HEK293 (cell line): ENCODE measurements around the gene ATG2A.

Experiments used
- CTCF ChIA-PET: fragments of 350-600 bp; formaldehyde crosslinking; extraction: SDS; loops from one replicate; lab custom pipeline; 2021; ENCODE audit warnings: antibody characterized with exemption; lab: Yijun Ruan, JAX
- POLR2A ChIA-PET: fragments of 300-600 bp; formaldehyde crosslinking; extraction: SDS; loops from one replicate; lab custom pipeline; 2020; ENCODE audit warnings: antibody characterized with exemption, inconsistent platforms; lab: Yijun Ruan, JAX
- H3K27ac ChIP-seq: fragments of 200-500 bp; sonication (Bioruptor generic); 2 replicates; pipeline ENCODE4 v1.5.1; 2014; ENCODE audit warnings: low read depth, low read length, control low read depth, inconsistent platforms; ENCODE audit errors: extremely low read depth
- H3K36me3 ChIP-seq, 2 experiments: fragments of 200-500 bp in 1 of 2; sonication (Bioruptor generic) in 1 of 2; 1 replicate in 1 of 2; 2 replicates in 1 of 2; pipeline ENCODE4 v1.5.1; 2014 to 2017; ENCODE audit warnings: inconsistent platforms in 2 of 2, low read length in 2 of 2; ENCODE audit not compliant: control insufficient read depth in 2 of 2, insufficient read depth in 1 of 2
- H3K4me1 ChIP-seq: fragments of 200-500 bp; sonication (Bioruptor generic); 2 replicates; pipeline ENCODE4 v1.5.1; 2014; ENCODE audit warnings: mild to moderate bottlenecking, low read length, inconsistent platforms; ENCODE audit not compliant: control insufficient read depth, insufficient read depth
- H3K4me3 ChIP-seq: 2 replicates; pipeline ENCODE4 v1.5.1; 2011; ENCODE audit warnings: low read depth, mild to moderate bottlenecking, control low read depth, low read length, moderate library complexity
- H3K9me3 ChIP-seq: fragments of 200-500 bp; sonication (Bioruptor generic); 2 replicates; pipeline ENCODE4 v1.5.1; 2014; ENCODE audit warnings: low read depth, low read length, inconsistent platforms; ENCODE audit not compliant: control insufficient read depth, insufficient read depth
- BCL6B ChIP-seq: fragments of 450-650 bp; formaldehyde crosslinking; IDR thresholded peaks from 2 replicates; pipeline ENCODE4 v1.5.1; 2017; ENCODE audit warnings: missing biosample characterization, missing genetic modification characterization
- EGR2 ChIP-seq: fragments of 450-650 bp; formaldehyde crosslinking; IDR thresholded peaks from 2 replicates; pipeline ENCODE4 v1.5.1; 2016; ENCODE audit warnings: low read depth, missing biosample characterization, missing genetic modification characterization
- KLF1 ChIP-seq: fragments of 450-650 bp; formaldehyde crosslinking; IDR thresholded peaks from 2 replicates; pipeline ENCODE4 v1.5.1; 2016; ENCODE audit warnings: missing biosample characterization, missing genetic modification characterization
- PRDM1 ChIP-seq: fragments of 450-650 bp; formaldehyde crosslinking; IDR thresholded peaks from 2 replicates; pipeline ENCODE4; 2016; ENCODE audit warnings: missing biosample characterization, missing genetic modification characterization
- PRDM2 ChIP-seq: fragments of 450-650 bp; formaldehyde crosslinking; IDR thresholded peaks from 2 replicates; pipeline ENCODE4 v1.5.1; 2016; ENCODE audit warnings: missing biosample characterization, missing genetic modification characterization, borderline replicate concordance
- YY2 ChIP-seq: fragments of 450-650 bp; formaldehyde crosslinking; IDR thresholded peaks from 2 replicates; pipeline ENCODE4 v1.5.1; 2016; ENCODE audit warnings: missing biosample characterization, missing genetic modification characterization
- ZBTB17 ChIP-seq: fragments of 450-650 bp; formaldehyde crosslinking; IDR thresholded peaks from 2 replicates; pipeline ENCODE4 v1.5.1; 2016; ENCODE audit warnings: missing biosample characterization, missing genetic modification characterization
- ZFP41 ChIP-seq: fragments of 450-650 bp; formaldehyde crosslinking; IDR thresholded peaks from 2 replicates; pipeline ENCODE4 v1.5.1; 2016; ENCODE audit warnings: missing biosample characterization, missing genetic modification characterization, borderline replicate concordance
- ZNF16 ChIP-seq: fragments of 450-650 bp; formaldehyde crosslinking; IDR thresholded peaks from 2 replicates; pipeline ENCODE4 v1.5.1; 2016; ENCODE audit warnings: low read depth, missing biosample characterization, missing genetic modification characterization
- ZNF169 ChIP-seq: fragments of 450-650 bp; formaldehyde crosslinking; IDR thresholded peaks from 2 replicates; pipeline ENCODE4 v1.5.1; 2016; ENCODE audit warnings: missing biosample characterization, missing genetic modification characterization
- ZNF174 ChIP-seq: fragments of 450-650 bp; formaldehyde crosslinking; IDR thresholded peaks from 2 replicates; pipeline ENCODE4 v1.5.0; 2017; ENCODE audit warnings: missing biosample characterization, mild to moderate bottlenecking, missing genetic modification characterization
- ZNF311 ChIP-seq: fragments of 450-650 bp; formaldehyde crosslinking; IDR thresholded peaks from 2 replicates; pipeline ENCODE4 v1.5.1; 2017; ENCODE audit warnings: missing biosample characterization, missing genetic modification characterization, borderline replicate concordance
- ZNF398 ChIP-seq: fragments of 450-650 bp; formaldehyde crosslinking; IDR thresholded peaks from 2 replicates; pipeline ENCODE4 v1.5.1; 2017; ENCODE audit warnings: missing biosample characterization, missing genetic modification characterization
- ZNF423 ChIP-seq: fragments of 450-650 bp; formaldehyde crosslinking; IDR thresholded peaks from 2 replicates; pipeline ENCODE4 v1.5.1; 2016; ENCODE audit warnings: missing biosample characterization, missing genetic modification characterization
- ZNF449 ChIP-seq: fragments of 450-650 bp; formaldehyde crosslinking; IDR thresholded peaks from 2 replicates; pipeline ENCODE4 v1.5.1; 2017; ENCODE audit warnings: missing biosample characterization, mild to moderate bottlenecking, missing genetic modification characterization, moderate library complexity
- ZNF596 ChIP-seq: fragments of 450-650 bp; IDR thresholded peaks from 2 replicates; pipeline ENCODE4 v1.5.0; 2018; ENCODE audit warnings: missing biosample characterization, mild to moderate bottlenecking, missing genetic modification characterization, moderate library complexity
- ZNF660 ChIP-seq: fragments of 450-650 bp; IDR thresholded peaks from 2 replicates; pipeline ENCODE4 v1.5.1; 2018; ENCODE audit warnings: missing biosample characterization, mild to moderate bottlenecking, missing genetic modification characterization
- ZNF704 ChIP-seq: fragments of 450-650 bp; formaldehyde crosslinking; IDR thresholded peaks from 2 replicates; pipeline ENCODE4 v1.5.1; 2016; ENCODE audit warnings: missing biosample characterization, missing genetic modification characterization
- ZNF707 ChIP-seq: fragments of 450-650 bp; formaldehyde crosslinking; IDR thresholded peaks from 2 replicates; pipeline ENCODE4 v1.5.1; 2016; ENCODE audit warnings: missing biosample characterization, missing genetic modification characterization
- ZNF76 ChIP-seq: fragments of 450-650 bp; formaldehyde crosslinking; IDR thresholded peaks from 2 replicates; pipeline ENCODE4; 2016; ENCODE audit warnings: low read depth, missing biosample characterization, missing genetic modification characterization, borderline replicate concordance
- ZNF791 ChIP-seq: fragments of 450-650 bp; formaldehyde crosslinking; IDR thresholded peaks from 2 replicates; pipeline ENCODE4 v1.5.1; 2016; ENCODE audit warnings: missing biosample characterization, missing genetic modification characterization
- TF ChIP-seq, protein P1 (sequence below): fragments of 450-650 bp; IDR thresholded peaks from 2 replicates; pipeline ENCODE4 v1.5.1; 2018; ENCODE audit warnings: missing biosample characterization, mild to moderate bottlenecking, missing genetic modification characterization

ATG2A gene

DNA sequence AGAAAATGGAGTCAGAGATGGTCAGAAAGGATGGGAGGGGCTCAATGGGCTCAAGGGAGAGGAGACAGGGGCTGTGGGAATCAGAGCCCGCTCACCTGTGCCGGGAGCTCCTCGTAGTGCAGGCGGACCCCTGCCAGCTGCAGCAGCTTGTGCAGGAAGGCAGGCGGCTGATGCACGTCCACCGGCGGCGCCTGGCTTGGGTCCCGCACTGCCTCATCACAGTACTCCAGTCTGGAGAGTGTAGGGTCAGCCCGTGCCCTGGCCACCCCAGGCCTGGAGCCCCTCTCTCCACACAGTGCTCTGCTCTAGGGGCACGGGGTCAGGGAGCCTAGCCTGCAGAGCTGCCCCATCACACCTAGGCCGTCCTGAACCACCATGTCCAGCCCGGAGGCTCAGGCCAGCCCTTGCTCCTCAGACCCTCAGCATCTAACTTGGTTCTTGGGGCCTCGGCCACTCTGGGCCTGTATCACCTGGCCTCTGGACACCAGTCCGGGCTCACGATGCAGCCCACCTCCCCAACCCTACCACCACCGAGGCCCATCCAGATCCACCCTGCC lies 3.8 kb downstream of the ATG2A start (continued):
- no peak for TF ChIP-seq PRDM2 (tag by site-specific recombination)
- TF ChIP-seq ZNF596, result no peak
- TF ChIP-seq ZNF707 (tag by site-specific recombination), result no peak
- TF ChIP-seq, protein P1, sequence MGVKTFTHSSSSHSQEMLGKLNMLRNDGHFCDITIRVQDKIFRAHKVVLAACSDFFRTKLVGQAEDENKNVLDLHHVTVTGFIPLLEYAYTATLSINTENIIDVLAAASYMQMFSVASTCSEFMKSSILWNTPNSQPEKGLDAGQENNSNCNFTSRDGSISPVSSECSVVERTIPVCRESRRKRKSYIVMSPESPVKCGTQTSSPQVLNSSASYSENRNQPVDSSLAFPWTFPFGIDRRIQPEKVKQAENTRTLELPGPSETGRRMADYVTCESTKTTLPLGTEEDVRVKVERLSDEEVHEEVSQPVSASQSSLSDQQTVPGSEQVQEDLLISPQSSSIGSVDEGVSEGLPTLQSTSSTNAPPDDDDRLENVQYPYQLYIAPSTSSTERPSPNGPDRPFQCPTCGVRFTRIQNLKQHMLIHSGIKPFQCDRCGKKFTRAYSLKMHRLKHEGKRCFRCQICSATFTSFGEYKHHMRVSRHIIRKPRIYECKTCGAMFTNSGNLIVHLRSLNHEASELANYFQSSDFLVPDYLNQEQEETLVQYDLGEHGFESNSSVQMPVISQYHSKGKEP (tag by site-specific recombination), result no peak
- TF ChIP-seq ZNF704 (tag by site-specific recombination), result no peak
- TF ChIP-seq ZNF660, result no peak
- TF ChIP-seq ZNF311 (tag by site-specific recombination), result no peak

DNA sequence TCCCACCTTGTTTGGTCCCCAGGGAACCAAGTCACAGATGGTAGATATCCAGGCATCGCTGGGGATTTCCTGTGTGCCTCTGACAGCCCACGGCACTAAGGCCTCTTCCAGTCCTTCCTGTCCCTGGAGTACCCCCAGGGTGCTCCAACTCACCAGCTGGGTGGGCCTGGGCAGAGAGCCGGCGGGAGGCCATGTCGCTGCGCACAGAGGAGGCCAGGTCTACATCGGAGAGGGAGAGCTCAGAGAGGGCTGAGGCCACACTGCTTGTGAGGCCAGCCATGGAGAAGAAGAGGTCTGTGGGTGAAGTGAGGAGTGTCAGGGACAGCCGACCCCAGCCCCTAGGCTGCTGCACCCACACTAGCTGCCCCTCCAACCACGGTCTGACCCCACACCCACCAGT lies 5.3 kb downstream of the ATG2A start:
- Histone ChIP-seq H3K4me3 (no peak overlapping the region), H3K27ac (no peak overlapping the region), H3K4me1 (no peaks in the 10 kb centered on the region), H3K36me3 (peaks cover 0 to 75% of the 10 kb centered on the region in 2 experiments; a peak in 1 of 3 replicates), H3K9me3 (no peaks in the 10 kb centered on the region)
- CTCF ChIA-PET, result interaction anchor here (0.5 to 2.8 kb wide), 3 partner anchors 18 to 44 kb away, joined by 4 to 8 read pairs (median 7); no protein-coding TSS in a partner anchor
- POLR2A ChIA-PET, result no interaction called here
- TF ChIP-seq EGR2 (no peak), ZNF423 (tag by site-specific recombination) (no peak), ZNF791 (tag by site-specific recombination) (no peak), ZBTB17 (tag by site-specific recombination) (no peak), ZFP41 (tag by site-specific recombination) (no peak), PRDM1 (tag by site-specific recombination) (no peak), ZNF169 (no peak), KLF1 (tag by site-specific recombination) (no peak), ZNF449 (tag by site-specific recombination) (no peak), ZNF398 (tag by site-specific recombination) (no peak), YY2 (no peak), ZNF174 (tag by site-specific recombination) (no peak), ZNF76 (tag by site-specific recombination) (no peak), BCL6B (tag by site-specific recombination) (no peak), ZNF16 (tag by site-specific recombination) (no peak)
